HUDEP-2 (cell line): ENCODE measurements around the gene HCN4.

Source experiments
- DNase-seq, 76 experiments: peaks; one replicate each; lab custom pipeline; 2025; ENCODE audit not compliant: unreplicated experiment in 76 of 76; lab: John Stamatoyannopoulos, UW

The HCN4 gene

DNA sequence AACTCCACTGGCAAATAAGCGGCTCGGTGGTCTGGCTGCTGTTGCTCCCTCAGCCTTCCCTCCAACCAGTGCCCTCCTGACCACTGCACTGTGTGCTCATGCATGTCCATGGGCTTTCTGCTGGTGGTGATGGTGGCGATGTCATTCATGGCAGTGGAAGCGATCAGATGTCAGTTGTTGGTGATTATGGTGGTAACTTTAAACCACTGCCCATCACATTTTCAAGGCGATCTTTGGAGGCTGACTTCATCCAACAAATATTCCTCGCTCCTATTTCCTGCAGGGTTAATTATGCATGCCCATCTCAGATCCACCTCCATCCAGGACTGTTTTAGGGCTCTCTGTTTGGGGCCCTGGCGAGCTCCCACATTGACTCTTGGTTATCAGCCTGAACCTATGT is 13.4 kb upstream of the HCN4 start:
- DNase-seq, result no peak

DNA sequence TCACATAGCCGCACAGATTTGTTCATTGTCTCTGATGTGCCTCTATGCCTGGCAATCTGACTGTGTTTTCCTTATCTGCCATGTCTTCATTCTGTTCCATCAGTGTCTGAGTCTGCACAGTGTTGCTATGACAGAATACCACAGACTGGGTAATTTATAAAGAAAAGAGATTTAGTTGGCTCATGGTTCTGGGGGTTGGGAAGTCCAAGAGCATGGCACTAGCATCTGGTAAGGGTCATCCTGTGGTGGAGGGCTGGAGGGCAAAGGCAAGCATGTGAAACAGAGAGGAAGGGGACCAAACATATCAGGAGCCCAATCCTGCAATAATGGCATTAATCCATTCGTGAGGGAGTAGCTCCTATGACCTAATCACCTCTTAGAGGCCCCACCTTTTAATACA is 11.9 kb upstream of the HCN4 start:
- DNase-seq, result no peak

DNA sequence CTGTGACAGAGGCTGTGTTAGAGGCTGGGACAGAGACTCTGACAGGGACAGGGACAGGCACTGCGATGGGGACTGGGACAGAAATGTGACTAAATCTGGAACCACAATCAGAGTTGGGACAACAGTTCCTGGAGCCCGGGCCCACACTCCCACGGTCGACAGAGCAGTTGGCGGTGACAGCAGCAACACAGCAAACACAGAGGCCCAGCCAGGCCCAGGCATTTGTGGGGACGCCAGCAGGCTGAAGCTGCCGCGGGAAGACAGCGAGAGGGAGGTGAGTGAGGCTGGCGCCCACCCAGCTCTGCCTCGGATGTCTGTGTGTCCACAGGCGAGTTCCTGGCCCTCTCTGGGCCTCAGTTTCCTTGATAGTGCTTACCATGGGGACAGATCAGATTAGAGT is 9.3 kb upstream of the HCN4 start:
- DNase-seq, result no peak

DNA sequence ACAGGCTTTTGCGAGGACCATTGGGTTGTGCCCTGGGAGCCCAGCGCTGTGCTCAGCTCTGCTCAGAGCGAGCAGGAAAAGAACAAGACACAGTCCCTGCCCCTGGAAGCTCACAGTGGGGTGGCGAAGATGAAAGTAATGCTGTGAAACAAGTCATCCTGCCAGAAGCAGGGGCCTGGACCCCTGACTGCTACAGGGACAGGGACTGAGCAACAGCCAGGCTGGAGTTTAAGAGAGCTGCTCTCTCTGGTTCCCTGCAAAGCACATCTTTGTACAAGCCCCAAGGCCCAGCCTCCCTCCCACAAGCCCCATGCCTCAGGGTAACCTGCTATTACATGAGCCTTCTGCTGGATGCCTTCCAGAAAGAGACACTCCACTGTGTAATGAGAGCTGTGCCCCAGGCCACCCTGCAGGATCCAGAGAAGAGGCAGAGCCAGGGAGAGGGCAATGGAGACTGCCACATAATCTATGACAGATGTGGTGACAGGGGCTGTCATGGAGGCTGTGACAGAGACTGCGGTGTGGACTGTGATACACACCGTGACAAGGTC is 7.1 kb upstream of the HCN4 start:
- no peak for DNase-seq

DNA sequence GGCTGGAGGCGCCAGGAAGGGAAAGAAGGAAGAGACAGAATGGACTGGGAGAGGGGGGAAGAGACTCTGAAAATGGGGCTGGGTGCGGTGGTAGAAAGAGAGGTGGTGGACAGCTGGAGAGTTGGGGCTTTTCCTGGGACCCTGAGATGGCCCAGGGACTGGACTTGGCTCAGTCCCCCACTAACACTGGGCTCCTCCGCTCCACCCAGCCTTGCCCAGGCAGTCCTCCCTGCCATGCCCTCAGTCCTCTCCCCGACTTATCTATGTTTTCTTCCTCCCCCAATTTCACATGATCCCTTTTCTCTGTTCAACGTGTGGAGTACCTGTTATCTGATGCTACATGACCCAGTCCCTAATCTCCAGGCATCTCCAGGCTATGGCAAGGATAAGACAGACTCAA is 6.3 kb upstream of the HCN4 start:
- DNase-seq, result no peak

DNA sequence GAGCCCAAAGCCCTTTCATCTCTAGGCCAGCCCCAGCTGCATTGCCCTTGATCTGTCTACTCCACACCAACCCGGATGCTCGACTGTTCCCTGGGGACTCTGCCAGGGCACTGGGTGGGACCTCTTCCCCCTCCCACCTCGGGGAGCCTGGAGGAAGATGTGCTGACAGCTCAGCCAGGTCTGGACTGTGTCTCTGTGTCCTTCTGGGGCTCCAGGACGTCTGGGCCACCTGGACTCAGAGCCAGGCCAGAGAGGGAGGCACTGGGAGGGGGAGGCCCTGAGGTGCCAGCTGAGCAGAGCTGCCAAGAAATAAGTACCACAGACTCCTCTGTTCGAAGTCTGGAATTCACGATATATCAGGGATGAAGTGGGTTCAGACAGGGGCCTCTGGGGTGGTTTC is 5.8 kb upstream of the HCN4 start:
- DNase-seq, result no peak

DNA sequence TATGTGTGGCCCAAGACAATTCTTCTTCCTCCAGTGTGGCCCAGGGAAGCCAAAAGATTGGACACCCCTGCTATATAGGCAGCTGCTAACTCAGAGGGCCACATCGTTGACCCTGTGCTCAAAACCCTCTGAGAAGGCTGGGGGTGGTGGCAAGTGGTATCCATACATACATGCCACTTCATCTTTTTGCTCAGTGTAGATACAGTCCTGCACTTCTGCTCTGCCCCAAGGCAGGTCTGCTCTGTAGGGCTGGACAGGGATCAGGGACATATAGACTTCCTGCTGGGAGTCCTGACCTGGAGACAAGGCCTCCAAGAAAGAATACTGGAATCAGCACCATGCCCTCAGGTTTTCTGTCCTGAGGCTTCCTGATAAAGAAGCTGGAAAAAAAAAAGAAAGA is 4.5 kb upstream of the HCN4 start:
- no peak for DNase-seq

DNA sequence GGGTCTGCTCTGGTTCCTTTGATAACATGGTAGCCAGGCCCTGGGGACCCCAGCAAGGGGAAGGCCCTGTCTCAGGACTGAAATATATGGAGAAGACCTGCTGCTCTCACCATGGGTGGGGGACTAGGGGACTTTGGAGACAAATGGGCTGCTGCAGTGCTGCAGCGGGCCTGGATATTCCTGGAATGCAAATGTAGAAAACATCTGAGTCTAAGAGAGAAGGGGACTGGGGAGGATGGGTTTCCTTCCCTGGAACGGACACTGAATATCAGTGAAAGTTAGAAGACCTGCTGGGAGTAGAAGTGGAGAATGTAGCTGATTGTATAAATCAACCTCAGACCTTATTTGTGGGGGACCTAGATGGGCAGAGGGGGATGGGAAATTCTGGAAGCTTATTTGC is 3.1 kb upstream of the HCN4 start:
- DNase-seq, result no peak

DNA sequence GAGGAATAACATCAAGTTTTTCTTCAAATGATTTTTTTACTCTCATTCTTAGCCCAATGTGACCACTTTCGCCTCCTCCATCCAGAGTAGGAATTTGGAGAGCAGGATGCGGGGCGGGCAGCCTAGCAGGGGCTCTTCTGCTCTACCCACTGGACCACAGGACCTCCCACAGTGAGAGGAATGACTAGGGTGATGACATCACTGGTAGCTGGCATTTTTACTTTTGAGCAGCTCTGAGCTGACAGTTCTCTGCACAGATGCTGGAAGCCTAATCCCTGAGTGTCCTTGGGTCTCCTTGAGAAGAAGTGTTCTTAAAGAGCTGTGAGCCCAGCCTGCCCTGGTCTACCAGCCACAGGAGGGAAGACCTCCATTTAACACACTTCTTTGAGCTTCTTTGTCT is 1.4 kb upstream of the HCN4 start:
- no peak for DNase-seq

DNA sequence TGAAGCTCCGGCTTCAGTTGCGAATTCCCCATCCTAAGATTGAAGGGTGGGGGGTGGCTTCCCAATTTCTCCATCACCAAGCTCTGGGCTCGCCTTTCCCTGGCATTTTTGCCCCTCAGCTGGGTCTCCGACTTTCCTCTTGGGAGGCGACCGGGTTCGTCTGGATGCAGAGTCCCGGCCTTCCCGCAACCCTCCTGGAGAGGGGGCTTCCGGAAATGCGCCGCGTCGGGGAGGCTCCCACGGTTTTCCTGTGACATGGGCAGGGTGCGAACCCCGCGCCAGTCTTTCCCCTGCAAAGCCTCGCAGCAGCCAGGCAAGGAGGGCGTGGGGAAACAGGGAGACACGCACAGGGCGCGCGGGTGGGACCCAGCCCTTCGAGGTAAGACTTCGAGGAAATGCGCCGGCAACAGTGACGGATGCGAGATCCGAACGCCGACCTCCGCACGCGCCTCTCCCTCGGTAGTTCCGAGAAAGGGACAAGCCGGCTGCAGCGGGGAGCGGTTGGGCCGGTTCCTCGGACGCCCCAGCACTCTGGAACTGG is 466 bp upstream of the HCN4 start:
- DNase-seq, result no peak

DNA sequence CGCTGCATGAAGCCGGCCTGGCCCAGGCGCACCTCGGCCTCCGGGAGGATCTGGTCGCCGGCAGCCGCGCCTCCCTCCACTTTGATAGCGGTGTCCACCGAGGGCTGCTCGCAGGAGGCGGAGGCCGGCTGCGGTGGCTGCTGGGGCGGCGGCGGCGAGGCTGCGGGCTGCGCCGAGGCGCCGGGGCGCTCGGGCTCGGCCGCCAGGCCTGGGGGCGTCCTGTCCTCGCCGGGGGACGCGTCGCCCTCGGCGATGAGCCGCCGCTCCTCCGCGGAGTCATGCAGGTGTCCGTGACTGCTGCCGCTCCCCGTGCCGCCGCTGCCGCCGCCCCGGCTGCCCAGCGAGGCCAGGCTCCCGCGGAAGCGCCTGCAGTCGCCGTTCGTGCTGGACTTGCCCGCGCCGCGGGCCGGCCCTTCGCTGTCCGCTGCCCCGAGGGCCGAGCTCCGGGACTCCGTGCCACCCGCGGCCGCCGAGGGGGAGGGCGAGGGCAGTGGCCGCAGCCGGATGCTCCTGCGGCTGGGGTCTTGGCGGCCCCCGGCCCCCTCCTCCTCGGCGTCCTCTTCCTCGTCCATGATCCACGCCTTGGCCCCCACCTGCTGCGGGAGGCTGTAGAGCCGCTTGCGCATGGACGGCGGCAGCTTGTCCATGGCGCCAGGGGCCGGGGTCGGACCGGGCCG is 996 bp downstream of the HCN4 start:
- DNase-seq, result no peak

DNA sequence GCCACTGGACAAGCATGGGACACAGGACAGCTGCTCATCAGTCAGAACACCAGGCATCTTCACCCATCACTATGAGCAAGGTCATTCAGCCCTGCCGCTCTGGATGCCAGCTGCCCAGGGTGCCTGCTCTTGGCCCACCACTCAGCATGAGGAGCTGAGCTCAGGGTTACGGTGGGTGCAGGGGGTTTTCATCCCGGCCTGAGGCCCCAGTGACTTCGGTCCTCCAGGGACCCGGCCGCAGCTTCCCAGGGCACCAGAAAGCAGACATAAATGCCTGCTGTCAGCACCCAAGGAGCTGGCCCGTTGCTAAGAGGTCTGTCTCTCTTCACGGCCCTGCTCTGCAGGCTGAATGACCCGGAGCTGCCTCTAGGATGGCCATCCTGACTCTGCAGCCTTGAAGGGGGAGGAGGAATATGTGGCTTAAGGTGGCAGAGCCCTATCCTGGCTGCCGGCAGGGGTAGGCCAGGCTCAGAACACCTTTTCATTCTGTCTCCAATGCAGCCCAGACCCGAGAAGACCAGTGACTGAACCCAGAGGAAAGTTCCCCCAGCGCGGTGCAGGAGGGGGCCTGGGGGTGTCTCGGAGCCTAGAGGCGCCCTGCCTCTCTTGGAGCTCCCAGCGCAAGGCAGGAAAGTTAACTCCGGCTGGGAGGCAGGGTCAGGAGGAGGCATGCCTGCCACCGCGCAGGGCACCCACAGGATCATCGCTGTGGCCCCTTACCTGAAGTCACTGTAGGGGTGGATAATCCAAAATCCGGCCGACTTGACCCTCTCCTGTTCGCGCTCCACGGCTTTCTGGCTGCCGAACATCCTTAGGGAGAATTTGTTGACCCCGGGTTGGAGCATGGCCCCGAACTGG is 1.8 kb downstream of the HCN4 start:
- DNase-seq, result no peak

DNA sequence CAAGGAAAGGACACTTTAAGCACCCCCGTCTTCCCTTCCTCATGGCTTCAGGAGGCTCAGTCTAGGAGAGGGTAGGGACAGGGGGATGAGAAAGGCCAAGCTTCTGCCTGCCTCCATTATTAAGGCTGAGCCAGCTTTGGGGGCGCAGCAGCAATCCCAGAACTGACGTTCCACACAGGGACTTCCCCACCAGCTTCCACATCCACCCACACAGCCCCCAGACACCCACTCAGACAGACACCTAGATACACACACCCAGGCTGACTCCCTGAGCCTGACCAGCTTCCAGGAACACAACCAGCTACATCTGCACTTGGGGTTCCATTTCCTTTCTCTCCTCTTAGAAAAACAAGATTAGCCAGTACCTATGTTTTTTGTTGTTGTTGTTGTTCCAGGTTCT is 4.7 kb downstream of the HCN4 start:
- no peak for DNase-seq

DNA sequence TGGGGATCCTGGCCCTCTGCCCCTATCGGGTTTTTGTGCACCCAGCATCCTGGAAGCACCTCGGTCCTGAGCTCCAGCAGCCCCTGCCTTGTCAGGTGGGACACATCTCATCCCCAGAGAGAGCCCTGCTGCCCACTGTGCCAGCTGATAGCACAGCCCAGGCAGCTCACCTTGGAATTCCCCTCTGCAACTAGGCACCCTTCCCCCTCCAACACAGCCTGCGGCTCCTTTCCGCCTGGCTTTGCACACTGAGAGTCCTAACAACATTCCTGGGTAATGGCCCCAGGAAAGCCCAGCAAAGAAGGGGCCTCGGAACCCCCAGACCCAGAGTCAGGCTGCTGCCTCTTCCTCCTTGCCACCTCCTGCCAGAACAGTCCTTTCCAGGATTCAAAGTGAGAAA is 5.9 kb downstream of the HCN4 start:
- DNase-seq, result no peak

DNA sequence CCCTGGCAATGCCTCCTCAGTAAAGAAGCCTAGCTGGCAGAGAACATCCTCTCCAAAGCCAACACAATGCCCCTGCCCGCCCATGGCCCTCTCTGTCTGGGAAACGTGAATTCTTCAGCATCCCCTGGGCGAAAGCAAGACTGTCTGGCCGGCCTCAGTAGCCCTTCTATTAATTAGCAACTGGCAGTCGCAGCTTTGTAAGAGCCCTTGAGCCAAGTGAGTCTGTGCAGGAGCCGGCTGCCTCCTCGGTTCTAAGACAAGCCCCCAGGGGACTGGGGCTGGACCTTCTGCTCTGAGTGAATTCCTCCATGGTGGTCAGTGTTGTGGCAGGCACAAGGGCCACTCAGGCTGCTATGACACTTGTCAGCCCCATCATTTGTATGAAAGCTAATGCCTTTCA is 7.4 kb downstream of the HCN4 start:
- no peak for DNase-seq

DNA sequence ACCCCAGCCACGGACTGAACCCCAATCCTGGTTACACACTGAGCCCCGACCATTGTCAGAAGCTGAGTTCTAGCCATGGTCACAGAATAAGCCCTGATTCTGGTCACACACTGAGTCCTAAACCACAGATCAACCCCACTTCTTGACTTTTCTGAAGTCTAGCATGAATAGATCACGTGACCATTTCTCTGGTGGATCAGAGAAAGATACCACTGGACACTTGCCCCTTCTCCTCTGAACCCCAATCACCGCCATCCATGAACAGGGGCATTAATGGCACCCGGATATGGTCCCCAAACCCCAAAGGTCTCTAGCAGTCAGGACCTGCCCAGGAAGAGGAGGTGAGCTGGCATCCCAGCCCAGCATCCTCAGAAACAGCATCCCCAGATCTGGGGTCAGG is 9.1 kb downstream of the HCN4 start:
- no peak for DNase-seq

DNA sequence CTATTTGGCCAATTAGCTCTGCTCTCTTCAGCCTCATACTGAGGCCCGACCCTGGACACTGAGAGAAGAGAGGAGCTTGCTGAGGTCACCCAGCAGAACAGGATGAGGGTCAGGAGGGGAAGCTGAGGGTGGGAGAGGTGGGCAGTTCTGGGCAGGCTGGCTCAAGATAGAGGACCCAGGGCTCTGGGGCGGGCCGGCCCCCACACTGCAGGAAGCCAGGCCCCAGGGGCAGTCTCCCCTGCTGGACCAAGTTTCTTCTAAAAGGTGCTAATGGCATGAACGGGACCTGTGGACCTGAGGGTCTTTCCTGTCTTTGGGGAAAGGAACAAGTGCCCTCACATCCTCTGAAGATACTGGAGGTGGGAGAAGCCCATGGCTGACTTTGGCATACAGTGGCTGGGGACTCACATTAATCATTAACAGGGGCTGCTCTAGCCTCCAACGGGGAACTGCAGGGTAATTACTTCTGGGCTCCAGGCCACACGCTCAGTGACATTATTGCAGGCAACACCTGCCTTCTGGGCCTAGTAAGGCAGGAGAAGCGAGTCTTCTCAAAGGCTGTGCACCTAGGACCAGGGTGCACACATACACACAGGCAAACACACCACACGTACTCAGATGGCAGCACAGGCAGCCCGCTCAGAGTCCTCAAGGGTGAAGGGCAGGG is 10.6 kb downstream of the HCN4 start:
- no peak for DNase-seq

DNA sequence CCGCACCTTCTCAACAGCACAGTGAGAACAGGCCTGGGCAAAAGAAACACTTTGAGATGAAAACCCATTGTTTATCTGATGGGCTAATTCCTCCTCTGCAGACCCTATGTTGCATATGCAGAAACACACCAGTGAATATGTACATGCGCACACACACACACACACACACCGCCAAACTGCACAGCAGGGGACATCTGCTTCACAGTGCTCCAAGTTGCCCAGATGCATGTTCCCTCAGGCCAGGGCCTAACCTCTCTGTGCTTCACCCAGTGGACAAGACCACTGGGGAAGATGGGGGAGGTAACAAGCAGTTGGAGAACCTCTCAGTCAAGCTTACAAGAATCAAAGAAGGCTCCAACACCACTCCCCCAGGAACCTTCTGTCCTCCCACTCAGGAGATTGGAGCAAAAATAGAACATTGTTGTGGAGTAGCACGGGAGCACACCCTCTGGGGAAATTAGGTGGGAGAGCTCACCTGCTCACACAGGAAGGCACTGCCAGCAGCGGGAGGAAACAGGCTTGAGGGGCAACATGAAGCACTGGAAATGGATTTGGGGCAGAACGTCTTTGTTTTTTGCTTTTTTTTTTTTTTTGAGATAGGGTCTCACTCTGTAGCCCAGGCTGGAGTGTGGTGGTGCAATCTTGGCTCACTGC is 13.0 kb downstream of the HCN4 start:
- DNase-seq, result no peak

DNA sequence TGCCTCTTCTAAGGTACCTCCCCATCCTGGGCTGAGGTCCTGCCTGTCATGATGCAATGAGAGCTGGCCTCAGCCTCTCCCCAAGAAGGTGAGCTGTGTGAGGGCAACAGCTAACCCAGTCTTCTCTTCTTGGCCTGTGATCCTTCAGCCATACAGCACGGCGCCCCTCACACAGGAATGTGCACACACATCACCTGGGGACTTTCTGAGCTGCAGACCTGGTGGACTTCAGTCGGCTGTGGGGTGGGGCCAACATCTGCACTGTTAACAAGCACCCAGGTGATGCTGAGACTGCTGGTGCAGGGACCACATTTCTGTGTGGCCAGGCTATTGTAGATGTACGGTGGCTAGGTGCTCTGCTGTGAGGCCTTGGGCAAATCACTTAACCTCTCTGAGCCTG is 14.5 kb downstream of the HCN4 start:
- no peak for DNase-seq

DNA sequence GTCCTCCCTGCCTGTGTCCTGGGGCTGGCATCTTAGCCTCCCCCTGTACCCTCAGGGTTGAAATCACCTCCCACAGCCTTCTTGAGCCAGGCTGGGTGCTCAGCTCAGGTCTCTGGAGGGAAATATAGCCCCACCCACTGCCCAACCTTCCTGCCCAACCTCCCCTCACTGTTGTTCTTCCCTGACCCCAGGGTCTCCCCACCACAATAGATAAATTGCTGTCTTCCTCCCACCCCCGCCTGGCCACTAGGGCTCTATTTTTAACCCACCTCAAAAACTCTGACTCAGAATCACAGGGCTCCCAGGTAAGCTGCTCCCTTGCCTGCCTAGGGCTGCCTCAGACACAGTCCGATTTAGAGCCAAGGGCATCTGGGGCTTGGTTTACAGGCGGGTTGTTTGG is 15.0 kb downstream of the HCN4 start:
- DNase-seq, result no peak

DNA sequence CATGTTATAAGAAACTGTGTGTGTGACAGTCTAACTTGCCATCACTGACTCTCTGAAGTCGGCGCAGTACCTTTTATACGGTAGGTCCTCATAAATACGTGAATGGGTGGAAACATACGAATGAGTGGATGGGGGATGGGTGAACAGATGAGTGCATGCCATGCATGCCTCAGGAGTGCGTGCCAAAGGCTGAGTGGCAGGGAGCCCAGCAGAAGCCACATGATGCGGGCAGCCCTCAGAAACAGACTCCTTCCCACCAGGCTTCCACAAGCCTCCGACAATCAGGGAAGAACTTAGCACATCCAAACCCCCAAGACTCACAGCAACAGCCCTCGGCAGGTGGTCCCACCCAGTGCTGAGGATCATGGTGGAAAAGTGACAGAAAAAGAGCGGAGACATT is 16.7 kb downstream of the HCN4 start:
- DNase-seq, result no peak
